ENCODE results near the gene LGR4. TPM values are rescaled to one million over a fixed set of nuclear protein-coding genes. Genes with fewer than 3 reads are reported as not detected.

Gene LGR4
- total and polyA plus RNA-seq, 2 of the 13 experiments (the other 11 are each of a cell fraction or from before 2014, with no cell fraction given): 42.1 to 68.7 TPM

- TF ChIP-seq FOXP4 (CRISPR knock-in tag; IDR thresholded peaks at IDR 0.05) (peak; percentile 94), RBAK (CRISPR knock-in tag; IDR thresholded peaks at IDR 0.05) (no peak), ZNF850 (CRISPR knock-in tag; conservative IDR thresholded peaks at IDR 0.05) (no peak), ZNF441 (CRISPR knock-in tag; IDR thresholded peaks at IDR 0.05; ENCODE audit: borderline replicate concordance) (peak; percentile 39; the same call in 1 of the 2 replicates), HNRNPH1 (optimal IDR thresholded peaks at IDR 0.05; ENCODE audit: low read depth, low read length) (no peak), ZNF30 (CRISPR knock-in tag; IDR thresholded peaks at IDR 0.05) (no peak), RBM22 (optimal IDR thresholded peaks at IDR 0.05; ENCODE audit: low read length) (no peak), ATF1 (CRISPR knock-in tag; IDR thresholded peaks at IDR 0.05) (no peak), REXO4 (CRISPR knock-in tag; IDR thresholded peaks at IDR 0.05; ENCODE audit: borderline replicate concordance) (no peak), ZNF703 (CRISPR knock-in tag; IDR thresholded peaks at IDR 0.05; ENCODE audit: borderline replicate concordance) (no peak), PHF8 (CRISPR knock-in tag; IDR thresholded peaks at IDR 0.05) (no peak), HOXA3 (CRISPR knock-in tag; IDR thresholded peaks at IDR 0.05) (peak; percentile 65; the same call in 1 of the 2 replicates), GPN1 (CRISPR knock-in tag; IDR thresholded peaks at IDR 0.05; ENCODE audit: borderline replicate concordance) (no peak), RAD21 (CRISPR knock-in tag; IDR thresholded peaks at IDR 0.05) (no peak), ESRRA (CRISPR knock-in tag; IDR thresholded peaks at IDR 0.05; ENCODE audit: low read depth) (peak; percentile 89), MIER2 (CRISPR knock-in tag; IDR thresholded peaks at IDR 0.05) (peak; percentile 51), ZNF761 (CRISPR knock-in tag; conservative IDR thresholded peaks at IDR 0.05) (0 out of 2 replicates have a peak, but pooled peaks have one; percentile 45), CEBPZ (IDR thresholded peaks at IDR 0.05; ENCODE audit: low read length) (no peak), YEATS2 (CRISPR knock-in tag; IDR thresholded peaks at IDR 0.05; ENCODE audit: borderline replicate concordance) (no peak), STAT6 (CRISPR knock-in tag; IDR thresholded peaks at IDR 0.05; ENCODE audit: borderline replicate concordance) (no peak), ELF4 (CRISPR knock-in tag; IDR thresholded peaks at IDR 0.05; ENCODE audit: borderline replicate concordance) (no peak), PHF5A (CRISPR knock-in tag; IDR thresholded peaks at IDR 0.05; ENCODE audit: low read depth, unreplicated experiment) (no peak), RFX5 (IDR thresholded peaks at IDR 0.05; ENCODE audit: low read depth, low read length) (no peak), NFYC (CRISPR knock-in tag; IDR thresholded peaks at IDR 0.05) (0 out of 2 replicates have a peak, but pooled peaks have one; percentile 32)
Observed at GRCh38 chr11:27475622-27476021, 3.0 kb upstream of the LGR4 start (continued).

Measured in HepG2 (cell line).